Stimulated activated CD8-positive, alpha-beta memory T cell treated with anti-CD3 and anti-CD28 coated beads, Interleukin-12 subunit alpha, Interleukin-12 subunit beta, amount 100 ng/mL, for 4 hours (primary cell): ENCODE data around the gene MED26.

Experiments used
- DNase-seq: peaks from one replicate; pipeline ENCODE4 v3.0.0-alpha.2; 2020; ENCODE audit warnings: low read depth

Gene MED26

GRCh38 chr19:16650821-16651220 lies 22.8 kb upstream of the MED26 start:
- no peak for DNase-seq

GRCh38 chr19:16649734-16650133 lies 21.7 kb upstream of the MED26 start:
- no peak for DNase-seq

DNA sequence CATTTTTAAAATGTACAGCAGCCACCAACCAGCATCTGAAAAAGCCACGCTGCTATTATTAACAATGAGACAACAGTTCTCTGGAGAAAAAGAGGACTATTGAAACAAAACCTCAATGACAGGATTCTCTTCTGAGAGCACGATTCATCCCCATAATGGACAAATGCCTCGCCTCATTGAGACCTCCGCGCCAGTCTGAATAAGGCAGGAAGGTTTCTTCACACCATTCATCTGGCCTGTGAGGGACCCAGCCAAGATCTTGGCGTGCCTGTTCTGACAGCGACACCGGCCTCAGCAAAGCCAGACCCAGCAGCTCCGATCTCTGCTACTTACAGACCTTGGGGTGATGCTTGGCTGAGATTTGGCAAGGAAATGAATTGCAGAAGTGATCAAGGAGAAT lies 17.1 kb upstream of the MED26 start:
- no peak for DNase-seq

GRCh38 chr19:16641695-16642094 lies 13.7 kb upstream of the MED26 start:
- no peak for DNase-seq

GRCh38 chr19:16640951-16641350 lies 12.9 kb upstream of the MED26 start:
- DNase-seq = no peak

GRCh38 chr19:16638666-16639065 lies 10.7 kb upstream of the MED26 start:
- DNase-seq = no peak

DNA sequence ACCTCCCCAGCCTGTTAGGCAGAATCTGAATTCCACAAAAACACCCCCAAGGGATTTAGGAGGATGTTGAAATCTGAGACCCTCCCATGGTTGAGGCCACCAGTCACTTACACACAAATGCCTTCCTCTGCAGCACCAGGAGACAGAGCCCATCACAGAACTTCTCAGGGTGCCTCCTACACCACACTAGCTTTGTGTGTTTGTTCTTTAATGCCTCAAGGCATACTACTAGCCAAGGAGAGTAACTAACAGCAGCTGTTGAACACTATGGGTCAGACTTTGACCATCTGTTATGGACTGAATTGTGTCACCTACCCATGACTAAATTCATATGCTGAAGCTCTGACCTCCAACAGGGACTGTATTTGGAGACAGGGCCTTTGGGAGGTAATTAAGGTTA lies 9.5 kb upstream of the MED26 start:
- DNase-seq = no peak

- DNase-seq = no peak
Observed at GRCh38 chr19:16631465-16631864, 3.5 kb upstream of the MED26 start.

- no peak for DNase-seq
Observed at GRCh38 chr19:16628984-16629691, 1.1 kb upstream of the MED26 start.

DNA sequence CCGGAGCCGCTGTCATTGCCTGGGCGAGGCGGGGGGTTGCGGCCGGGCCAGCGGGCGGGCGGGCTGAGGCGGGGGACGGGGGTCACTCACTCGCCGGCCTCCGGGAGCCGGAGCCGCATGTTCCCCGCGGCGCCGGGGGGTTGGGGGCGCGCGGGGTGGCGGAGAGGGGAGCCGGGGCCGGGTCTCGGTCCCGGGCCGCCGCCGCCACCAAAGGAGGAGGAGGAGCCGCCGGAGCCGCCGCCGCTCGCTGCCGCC lies 149 bp downstream of the MED26 start:
- no peak for DNase-seq

DNA sequence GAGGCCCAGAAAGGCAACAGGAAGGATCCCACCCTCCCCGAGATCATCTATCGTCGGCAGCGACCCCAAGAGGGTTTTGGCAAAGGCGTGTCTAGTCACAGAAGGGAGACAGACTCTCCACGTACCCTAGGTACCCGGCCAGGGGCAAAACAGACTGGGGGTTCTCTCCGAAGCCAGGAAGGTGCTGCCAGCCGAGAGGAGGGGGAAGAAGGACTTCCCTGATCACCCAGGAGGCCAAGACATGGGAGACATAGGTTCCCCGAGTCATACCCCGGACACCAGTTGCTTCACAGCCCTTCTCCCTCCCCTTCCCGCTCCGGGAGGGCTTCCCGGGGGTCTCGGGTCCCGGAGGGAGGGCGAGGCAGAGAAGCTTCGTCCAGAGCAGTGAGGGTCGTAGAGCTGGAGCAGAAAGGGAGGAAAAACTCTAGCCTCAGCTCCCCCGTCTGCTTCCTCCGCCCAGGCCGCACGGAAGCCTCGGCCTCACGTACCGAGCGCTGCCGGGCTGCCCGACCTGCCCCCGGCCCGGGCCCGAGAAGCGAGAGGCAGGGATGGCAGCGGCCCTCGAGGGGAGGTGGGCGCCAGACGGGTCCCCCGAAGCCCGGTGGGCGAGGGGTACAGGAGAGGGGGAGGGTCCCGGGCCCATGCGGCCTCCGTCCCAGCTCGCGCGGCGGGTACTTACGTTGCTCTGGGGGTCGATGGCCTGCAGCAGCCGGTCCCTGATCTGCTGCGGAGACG lies 644 bp downstream of the MED26 start:
- peak; percentile 2 for DNase-seq

GRCh38 chr19:16626796-16627192 lies 1.2 kb downstream of the MED26 start:
- DNase-seq = no peak

DNA sequence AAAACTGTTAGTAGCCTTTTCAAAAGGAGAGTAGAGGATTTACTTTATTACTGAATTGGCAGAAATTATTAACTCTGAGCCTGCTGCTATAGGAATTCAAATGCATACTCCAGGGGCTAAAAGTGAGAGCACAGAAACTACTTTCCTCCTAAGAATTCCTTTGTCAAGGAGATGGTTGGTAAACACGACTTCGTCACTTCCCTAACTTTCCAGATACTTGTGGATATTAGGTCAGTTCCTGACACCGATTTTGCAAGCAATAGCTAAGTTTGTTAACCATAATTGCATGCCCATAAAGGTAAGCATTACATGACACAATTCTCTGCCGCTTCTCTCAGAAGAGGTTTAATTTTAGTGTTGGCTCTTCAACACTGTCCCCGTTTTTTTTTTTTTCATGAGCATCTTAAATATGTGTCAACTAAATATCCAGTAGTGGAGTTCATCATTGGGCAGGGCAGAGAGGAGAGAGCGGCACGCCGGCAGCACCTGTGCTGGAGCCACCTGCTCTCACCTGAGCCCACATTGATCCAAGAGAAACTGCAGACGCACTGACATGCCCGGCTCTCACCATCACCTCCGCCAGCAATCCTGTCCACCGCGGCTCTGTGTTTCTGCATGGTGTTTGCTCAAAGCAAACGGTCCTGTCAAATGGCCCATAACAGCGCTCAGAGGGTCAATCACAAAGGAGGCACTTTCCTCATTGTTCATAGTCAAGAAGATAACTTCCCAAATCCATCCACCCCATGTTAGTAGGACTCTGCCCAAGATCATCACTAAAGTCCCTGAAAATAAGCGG lies 2.6 kb downstream of the MED26 start:
- DNase-seq = no peak

GRCh38 chr19:16624236-16624635 lies 3.8 kb downstream of the MED26 start:
- no peak for DNase-seq

DNA sequence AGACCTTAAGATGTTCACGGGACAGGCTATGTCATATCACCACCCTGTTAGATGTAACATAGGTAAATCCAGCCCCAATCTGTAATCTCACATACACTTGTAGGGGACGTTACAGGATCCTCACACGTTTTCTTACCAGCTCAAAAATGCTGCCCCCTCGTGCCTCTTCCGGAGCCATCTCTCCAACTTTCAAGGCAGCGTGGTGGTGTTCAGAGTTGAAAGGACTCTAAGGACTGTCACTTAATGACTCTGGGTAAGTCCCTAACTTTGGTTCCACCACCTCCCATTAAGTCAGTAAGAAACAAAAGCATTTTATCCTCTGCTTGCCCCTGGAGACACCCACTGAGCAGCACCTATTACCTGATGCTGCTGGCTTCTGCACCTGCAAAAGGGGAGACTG lies 4.4 kb downstream of the MED26 start:
- no peak for DNase-seq

DNA sequence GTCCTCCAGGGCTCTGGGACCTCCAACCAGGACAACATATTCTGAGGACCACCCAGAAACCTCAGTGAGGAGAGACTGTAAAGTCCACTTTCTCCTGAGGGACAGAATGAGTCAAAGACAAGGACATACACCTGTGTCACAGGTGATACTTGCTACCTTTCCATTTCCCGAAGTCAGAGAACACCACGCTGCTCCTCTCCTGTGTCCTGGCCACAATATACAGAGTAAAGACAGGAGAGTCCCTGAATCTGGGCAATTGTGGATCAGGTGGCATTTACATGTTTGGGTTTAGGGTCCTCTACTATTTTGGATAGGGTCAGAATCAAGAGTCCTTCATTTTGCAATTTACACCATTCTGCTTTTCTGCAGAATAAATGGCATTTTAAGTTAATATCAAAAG lies 4.9 kb downstream of the MED26 start:
- DNase-seq = no peak

DNA sequence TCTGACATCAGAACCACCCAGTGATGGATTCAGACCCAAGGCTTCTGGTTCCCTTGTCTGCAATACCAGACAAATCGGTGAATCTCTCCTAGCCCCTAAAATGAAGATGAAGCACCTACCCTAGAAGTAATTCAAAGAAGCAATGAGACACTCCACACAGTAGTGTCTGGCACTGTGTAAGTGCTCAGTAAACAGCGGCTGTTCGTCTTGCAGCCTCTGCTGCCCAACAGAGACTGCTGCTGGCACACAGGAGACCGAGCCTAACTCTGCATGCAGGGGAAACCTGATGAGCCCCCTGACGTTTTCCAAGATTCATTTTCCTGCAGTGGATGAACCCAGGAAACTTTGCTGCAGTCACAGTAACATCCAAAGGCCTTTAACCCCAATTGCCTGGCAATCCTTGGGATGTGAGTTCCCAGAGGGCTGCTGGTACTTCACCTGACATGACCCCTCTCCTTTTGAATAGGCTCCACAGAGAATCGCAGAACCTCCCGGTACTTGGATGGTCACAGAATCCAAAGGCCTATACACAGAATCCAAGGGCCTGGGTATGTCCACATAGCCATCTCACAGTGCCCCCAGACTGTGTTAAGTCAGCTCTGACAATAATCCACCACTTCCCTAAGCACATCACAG lies 6.7 kb downstream of the MED26 start:
- no peak for DNase-seq

GRCh38 chr19:16620584-16620983 lies 7.4 kb downstream of the MED26 start:
- no peak for DNase-seq

DNA sequence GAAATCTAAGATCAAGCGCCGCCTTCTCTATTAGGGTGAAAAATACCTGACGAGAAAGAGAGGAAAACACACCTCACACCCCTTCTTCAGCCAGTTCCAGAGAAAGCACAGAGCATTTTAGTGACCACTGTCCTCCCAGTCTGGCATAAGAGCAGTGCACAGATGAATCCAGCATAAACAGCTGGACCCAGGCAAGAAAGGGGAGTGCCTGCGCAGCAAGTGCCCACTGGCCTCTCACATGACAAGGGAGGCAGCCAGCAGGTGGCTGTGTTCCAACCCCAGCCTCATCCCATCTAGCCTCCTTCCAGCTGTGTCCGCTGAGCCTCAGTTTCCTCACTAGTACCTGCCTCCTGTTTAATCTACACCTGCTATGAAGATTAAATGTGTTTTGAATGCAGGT lies 8.0 kb downstream of the MED26 start:
- no peak for DNase-seq

GRCh38 chr19:16619457-16619856 lies 8.5 kb downstream of the MED26 start:
- no peak for DNase-seq

GRCh38 chr19:16618248-16618647 lies 9.8 kb downstream of the MED26 start:
- DNase-seq = no peak

DNA sequence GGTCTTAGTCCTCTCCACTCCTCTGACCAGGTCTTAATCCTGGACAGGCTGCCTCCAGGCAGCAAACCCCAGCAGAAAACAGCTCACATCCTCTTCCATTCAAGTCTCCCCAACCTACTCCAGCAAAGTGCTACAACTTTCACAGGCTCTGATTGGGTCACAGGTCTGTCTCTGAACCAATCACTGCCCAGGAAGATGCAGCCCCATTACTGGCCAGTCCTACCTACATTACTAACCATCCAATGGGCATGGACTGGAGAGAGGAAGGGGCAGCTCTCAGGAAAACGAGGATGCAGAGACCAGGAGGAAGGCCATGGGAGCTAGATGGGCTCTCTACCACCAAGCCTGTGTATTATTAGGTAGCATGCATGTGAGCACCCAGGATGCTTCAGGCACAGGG lies 12.2 kb downstream of the MED26 start:
- DNase-seq = no peak

GRCh38 chr19:16614941-16615340 lies 13.1 kb downstream of the MED26 start:
- no peak for DNase-seq
